ENCODE data around the gene CNDP1. TPM values are rescaled to one million over a fixed set of nuclear protein-coding genes. Genes with fewer than 3 reads are reported as not detected.

The CNDP1 gene
- polyA plus RNA-seq, 1 donor from 2014 or later = 2.1 TPM

DNA sequence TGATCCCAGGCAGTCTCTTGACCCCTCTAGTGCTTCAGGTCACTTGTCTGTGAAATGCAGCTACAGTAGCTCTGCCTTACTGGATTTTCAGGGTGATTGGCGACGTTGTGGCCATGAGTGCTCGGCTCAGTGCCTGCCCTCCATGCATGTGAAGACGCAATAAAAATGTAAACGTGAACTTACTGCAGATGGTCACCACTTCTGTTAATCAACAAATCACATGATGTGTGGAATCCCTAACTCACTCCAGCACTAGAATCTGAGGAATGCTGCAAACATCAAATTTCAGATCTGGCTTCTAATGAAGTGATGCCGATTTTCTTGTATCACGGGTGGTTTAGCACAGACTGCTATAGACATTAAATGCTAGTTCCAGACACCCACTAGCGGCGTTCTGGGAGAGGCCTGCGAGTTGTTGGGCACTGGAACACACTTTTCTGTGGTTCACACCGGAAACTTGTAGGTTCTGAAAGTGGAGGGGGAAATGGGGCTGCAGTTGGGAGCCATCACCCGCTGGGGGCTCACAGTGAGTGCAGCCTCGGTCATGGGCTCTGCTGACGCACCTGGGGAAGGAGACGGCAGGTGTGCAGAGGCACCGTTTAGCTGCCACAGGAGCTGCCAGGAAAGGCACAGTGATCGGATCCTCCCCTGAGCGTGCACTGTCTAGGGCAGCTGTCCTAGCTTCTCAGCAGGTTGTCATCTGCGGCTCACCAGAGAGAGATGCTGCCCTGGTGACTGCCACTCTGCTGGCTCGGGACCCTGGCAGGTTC is 6.5 kb downstream of the CNDP1 start:
- TF ChIP-seq MXI1 (conservative IDR thresholded peaks at IDR 0.05; ENCODE audit: poor library complexity, severe bottlenecking) (no peak), POLR2AphosphoS5 (IDR thresholded peaks at IDR 0.05) (no peak), SMC3 (conservative IDR thresholded peaks at IDR 0.05; ENCODE audit: poor library complexity) (no peak), RAD21 (conservative IDR thresholded peaks at IDR 0.05) (no peak), EZH2 (IDR thresholded peaks at IDR 0.05; ENCODE audit: borderline replicate concordance, insufficient read depth, low read length, poor library complexity, severe bottlenecking) (no peak)
- TF ChIP-seq, protein P1, sequence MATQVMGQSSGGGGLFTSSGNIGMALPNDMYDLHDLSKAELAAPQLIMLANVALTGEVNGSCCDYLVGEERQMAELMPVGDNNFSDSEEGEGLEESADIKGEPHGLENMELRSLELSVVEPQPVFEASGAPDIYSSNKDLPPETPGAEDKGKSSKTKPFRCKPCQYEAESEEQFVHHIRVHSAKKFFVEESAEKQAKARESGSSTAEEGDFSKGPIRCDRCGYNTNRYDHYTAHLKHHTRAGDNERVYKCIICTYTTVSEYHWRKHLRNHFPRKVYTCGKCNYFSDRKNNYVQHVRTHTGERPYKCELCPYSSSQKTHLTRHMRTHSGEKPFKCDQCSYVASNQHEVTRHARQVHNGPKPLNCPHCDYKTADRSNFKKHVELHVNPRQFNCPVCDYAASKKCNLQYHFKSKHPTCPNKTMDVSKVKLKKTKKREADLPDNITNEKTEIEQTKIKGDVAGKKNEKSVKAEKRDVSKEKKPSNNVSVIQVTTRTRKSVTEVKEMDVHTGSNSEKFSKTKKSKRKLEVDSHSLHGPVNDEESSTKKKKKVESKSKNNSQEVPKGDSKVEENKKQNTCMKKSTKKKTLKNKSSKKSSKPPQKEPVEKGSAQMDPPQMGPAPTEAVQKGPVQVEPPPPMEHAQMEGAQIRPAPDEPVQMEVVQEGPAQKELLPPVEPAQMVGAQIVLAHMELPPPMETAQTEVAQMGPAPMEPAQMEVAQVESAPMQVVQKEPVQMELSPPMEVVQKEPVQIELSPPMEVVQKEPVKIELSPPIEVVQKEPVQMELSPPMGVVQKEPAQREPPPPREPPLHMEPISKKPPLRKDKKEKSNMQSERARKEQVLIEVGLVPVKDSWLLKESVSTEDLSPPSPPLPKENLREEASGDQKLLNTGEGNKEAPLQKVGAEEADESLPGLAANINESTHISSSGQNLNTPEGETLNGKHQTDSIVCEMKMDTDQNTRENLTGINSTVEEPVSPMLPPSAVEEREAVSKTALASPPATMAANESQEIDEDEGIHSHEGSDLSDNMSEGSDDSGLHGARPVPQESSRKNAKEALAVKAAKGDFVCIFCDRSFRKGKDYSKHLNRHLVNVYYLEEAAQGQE (IDR thresholded peaks at IDR 0.05; ENCODE audit: borderline replicate concordance) = no peak
- TF ChIP-seq, protein P2, sequence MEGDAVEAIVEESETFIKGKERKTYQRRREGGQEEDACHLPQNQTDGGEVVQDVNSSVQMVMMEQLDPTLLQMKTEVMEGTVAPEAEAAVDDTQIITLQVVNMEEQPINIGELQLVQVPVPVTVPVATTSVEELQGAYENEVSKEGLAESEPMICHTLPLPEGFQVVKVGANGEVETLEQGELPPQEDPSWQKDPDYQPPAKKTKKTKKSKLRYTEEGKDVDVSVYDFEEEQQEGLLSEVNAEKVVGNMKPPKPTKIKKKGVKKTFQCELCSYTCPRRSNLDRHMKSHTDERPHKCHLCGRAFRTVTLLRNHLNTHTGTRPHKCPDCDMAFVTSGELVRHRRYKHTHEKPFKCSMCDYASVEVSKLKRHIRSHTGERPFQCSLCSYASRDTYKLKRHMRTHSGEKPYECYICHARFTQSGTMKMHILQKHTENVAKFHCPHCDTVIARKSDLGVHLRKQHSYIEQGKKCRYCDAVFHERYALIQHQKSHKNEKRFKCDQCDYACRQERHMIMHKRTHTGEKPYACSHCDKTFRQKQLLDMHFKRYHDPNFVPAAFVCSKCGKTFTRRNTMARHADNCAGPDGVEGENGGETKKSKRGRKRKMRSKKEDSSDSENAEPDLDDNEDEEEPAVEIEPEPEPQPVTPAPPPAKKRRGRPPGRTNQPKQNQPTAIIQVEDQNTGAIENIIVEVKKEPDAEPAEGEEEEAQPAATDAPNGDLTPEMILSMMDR (IDR thresholded peaks at IDR 0.05; ENCODE audit: poor library complexity, severe bottlenecking) = no peak
- Histone ChIP-seq H3K9me3 (ENCODE audit: low read length) (no peaks in the 10 kb centered on the region), H3K79me2 (replicated peaks; ENCODE audit: insufficient read depth, low read length) (no peaks in the 10 kb centered on the region), H3K27ac (ENCODE audit: low read length) (no peak overlapping the region), H3K4me3 (ENCODE audit: low read length) (no peak overlapping the region), H4K20me1 (ENCODE audit: insufficient read depth) (no peaks in the 10 kb centered on the region), H3K9ac (ENCODE audit: low read length) (no peak overlapping the region), H3K4me2 (ENCODE audit: low read length) (no peak overlapping the region), H3K27me3 (ENCODE audit: insufficient read depth, low read depth, low read length) (no peaks in the 10 kb centered on the region), H3K9me2 (ENCODE audit: insufficient read depth, low read length) (no peaks in the 10 kb centered on the region), H3K36me3 (ENCODE audit: insufficient read depth, low read length) (no peaks in the 10 kb centered on the region), H2AFZ (ENCODE audit: low read depth, low read length) (no peak overlapping the region), H3F3A (ENCODE audit: insufficient read depth, low read length, poor library complexity, severe bottlenecking) (no peaks in the 10 kb centered on the region)

DNA sequence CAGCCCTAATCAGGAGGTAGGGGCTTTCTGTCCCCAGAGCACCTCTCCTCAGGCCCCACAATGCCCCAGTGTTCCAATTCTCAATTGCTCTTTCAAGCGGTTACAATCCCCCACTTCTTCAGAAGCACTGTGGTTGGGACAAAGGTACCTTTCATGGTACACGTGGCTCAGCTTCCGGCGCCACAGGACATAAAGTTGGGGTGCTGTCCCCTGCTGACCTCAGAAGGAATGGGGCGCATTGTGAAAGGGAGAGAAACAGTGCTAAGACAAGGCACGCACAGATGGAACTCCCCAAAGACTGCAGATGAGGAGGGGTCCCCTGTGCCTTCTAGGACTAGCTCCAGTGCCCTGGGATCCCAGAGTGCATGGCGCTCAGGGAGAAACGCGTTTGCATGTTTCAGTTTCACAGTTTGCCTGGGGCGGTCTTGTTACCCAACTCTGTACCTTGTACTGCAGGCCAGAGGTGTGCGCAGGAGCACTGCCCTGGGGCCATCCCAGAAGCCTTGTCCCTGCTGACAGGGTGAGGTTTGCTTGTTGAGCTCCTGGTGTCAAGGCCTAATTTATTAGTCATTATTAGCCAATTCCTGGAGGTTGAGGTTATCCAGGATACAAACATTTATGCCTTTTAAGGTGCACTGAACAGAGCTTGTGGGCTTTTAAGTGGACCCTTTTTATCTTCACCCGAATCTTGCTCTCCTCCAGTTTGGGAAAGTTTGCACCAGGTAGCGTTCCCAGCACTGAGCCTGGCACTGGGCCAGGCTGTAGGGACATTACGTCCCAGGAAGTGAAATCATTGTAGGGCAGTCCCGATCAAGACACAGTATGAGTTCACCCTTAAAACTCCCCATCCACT is 7.6 kb downstream of the CNDP1 start:
- no peaks in the 10 kb centered on the region for H3K79me2 ChIP-seq (replicated peaks; ENCODE audit: insufficient read depth, low read length)
- no peaks in the 10 kb centered on the region for H3K9me2 ChIP-seq (ENCODE audit: insufficient read depth, low read length)
- no peaks in the 10 kb centered on the region for H4K20me1 ChIP-seq (ENCODE audit: insufficient read depth)
- H3K36me3 ChIP-seq (ENCODE audit: insufficient read depth, low read length) = no peaks in the 10 kb centered on the region
- no peak overlapping the region for H3K27ac ChIP-seq (ENCODE audit: low read length)
- H3K4me3 ChIP-seq (ENCODE audit: low read length) = no peak overlapping the region
- H3K4me2 ChIP-seq (ENCODE audit: low read length) = no peak overlapping the region
- H2AFZ ChIP-seq (ENCODE audit: low read depth, low read length) = no peak overlapping the region
- H3K27me3 ChIP-seq (ENCODE audit: insufficient read depth, low read depth, low read length) = no peaks in the 10 kb centered on the region
- no peaks in the 10 kb centered on the region for H3K9me3 ChIP-seq (ENCODE audit: low read length)
- TF ChIP-seq TAF1 (IDR thresholded peaks at IDR 0.05; ENCODE audit: low read depth) = no peak
- TF ChIP-seq SMC3 (conservative IDR thresholded peaks at IDR 0.05; ENCODE audit: poor library complexity) = no peak
- no peak for TF ChIP-seq EZH2 (IDR thresholded peaks at IDR 0.05; ENCODE audit: borderline replicate concordance, insufficient read depth, low read length, poor library complexity, severe bottlenecking)
- TF ChIP-seq EP300 (conservative IDR thresholded peaks at IDR 0.05; ENCODE audit: poor library complexity, severe bottlenecking) = no peak
- TF ChIP-seq RAD21 (conservative IDR thresholded peaks at IDR 0.05) = no peak
- TF ChIP-seq POLR2AphosphoS5 (IDR thresholded peaks at IDR 0.05) = no peak
- TF ChIP-seq, protein P2 (IDR thresholded peaks at IDR 0.05; ENCODE audit: poor library complexity, severe bottlenecking) = no peak
- no peak overlapping the region for H3K9ac ChIP-seq (ENCODE audit: low read length)
- no peaks in the 10 kb centered on the region for H3F3A ChIP-seq (ENCODE audit: insufficient read depth, low read length, poor library complexity, severe bottlenecking)
